ENCODE measurements around the gene C4orf50. TPM values are rescaled to one million over a fixed set of nuclear protein-coding genes. Genes with fewer than 3 reads are reported as not detected.

Gene C4orf50
- total RNA-seq, 1 donor = not detected

- TF ChIP-seq, protein P1, sequence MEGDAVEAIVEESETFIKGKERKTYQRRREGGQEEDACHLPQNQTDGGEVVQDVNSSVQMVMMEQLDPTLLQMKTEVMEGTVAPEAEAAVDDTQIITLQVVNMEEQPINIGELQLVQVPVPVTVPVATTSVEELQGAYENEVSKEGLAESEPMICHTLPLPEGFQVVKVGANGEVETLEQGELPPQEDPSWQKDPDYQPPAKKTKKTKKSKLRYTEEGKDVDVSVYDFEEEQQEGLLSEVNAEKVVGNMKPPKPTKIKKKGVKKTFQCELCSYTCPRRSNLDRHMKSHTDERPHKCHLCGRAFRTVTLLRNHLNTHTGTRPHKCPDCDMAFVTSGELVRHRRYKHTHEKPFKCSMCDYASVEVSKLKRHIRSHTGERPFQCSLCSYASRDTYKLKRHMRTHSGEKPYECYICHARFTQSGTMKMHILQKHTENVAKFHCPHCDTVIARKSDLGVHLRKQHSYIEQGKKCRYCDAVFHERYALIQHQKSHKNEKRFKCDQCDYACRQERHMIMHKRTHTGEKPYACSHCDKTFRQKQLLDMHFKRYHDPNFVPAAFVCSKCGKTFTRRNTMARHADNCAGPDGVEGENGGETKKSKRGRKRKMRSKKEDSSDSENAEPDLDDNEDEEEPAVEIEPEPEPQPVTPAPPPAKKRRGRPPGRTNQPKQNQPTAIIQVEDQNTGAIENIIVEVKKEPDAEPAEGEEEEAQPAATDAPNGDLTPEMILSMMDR (IDR thresholded peaks at IDR 0.05; ENCODE audit: insufficient read depth, low read length) = no peak
- DNase-seq (ENCODE audit: low read depth) = no peak
- H3K4me3 ChIP-seq (ENCODE audit: low read depth, low read length) = no peak overlapping the region
Measured at GRCh38 chr4:6033381-6033780, 15.2 kb upstream of the C4orf50 start.

- no peak overlapping the region for H3K4me3 ChIP-seq (ENCODE audit: low read depth, low read length)
- TF ChIP-seq, protein P1 (IDR thresholded peaks at IDR 0.05; ENCODE audit: insufficient read depth, low read length) = no peak
- DNase-seq (ENCODE audit: low read depth) = peak; percentile 3
Measured at GRCh38 chr4:6032249-6033244, 14.3 kb upstream of the C4orf50 start.

DNA sequence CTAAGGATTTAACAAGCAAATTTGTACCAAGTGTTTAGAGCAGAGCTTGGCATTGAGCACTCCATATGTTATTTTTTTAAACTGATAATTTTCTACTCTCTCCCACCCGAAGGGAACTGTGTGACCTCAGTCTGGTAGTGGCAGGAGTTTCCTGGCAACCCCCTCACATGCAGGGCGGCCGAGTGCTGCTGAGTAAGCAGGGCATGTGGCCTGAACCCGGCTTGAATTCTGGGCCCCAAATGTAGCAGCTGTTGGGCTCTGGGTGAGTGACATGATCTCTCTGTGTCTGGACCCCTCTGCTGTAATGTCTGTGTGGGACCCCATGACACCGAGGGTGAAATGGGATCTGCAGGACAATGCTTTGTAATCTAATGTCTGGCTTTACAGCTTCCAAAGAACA is 13.6 kb upstream of the C4orf50 start:
- no peak overlapping the region for H3K4me3 ChIP-seq (ENCODE audit: low read depth, low read length)
- DNase-seq (ENCODE audit: low read depth) = no peak
- TF ChIP-seq, protein P1 (IDR thresholded peaks at IDR 0.05; ENCODE audit: insufficient read depth, low read length) = no peak

- H3K4me3 ChIP-seq (ENCODE audit: low read depth, low read length) = no peak overlapping the region
- no peak for DNase-seq (ENCODE audit: low read depth)
- TF ChIP-seq, protein P1 (IDR thresholded peaks at IDR 0.05; ENCODE audit: insufficient read depth, low read length) = no peak
Measured at GRCh38 chr4:6030679-6031078, 12.4 kb upstream of the C4orf50 start.

DNA sequence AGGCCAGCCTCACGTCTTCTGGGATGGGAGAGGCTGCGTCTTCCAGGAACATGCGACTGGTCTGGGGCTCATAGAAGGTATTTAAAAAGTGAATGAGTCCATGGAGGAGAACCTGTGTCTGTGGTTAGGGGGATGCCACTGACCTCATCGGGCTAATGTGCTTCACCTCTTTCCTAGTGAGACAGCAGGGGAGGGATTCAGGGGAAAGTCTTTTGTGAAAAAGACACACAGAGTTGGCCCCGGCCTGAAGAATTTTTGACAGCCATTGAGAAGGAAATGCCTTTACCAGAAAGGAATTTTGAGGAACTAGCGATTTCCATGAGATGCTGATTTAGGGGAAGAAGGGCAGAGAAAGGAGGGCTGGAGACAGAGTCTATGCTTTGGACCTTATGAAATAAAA is 11.0 kb upstream of the C4orf50 start:
- no peak for DNase-seq (ENCODE audit: low read depth)
- TF ChIP-seq, protein P1 (IDR thresholded peaks at IDR 0.05; ENCODE audit: insufficient read depth, low read length) = no peak
- no peak overlapping the region for H3K4me3 ChIP-seq (ENCODE audit: low read depth, low read length)

DNA sequence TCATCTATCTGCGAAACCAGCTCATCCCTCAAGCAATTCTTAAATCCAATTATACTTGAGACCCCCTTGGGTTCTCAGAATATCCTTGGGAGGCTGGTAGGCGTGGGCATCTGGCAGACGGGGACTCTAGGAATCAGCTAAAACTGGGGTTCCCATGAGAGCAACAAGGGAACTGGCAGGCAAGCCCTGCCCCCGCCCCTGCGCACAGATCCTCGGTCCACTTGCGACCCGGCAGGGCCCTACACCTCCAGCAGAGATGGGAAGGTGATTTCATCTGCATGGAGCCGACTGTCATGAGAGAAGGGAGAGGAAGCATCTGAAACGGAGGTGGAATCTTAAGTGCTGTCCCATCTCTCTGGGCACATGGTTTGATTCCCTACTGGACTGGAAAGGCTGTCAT is 9.9 kb upstream of the C4orf50 start:
- no peak for DNase-seq (ENCODE audit: low read depth)
- TF ChIP-seq, protein P1 (IDR thresholded peaks at IDR 0.05; ENCODE audit: insufficient read depth, low read length) = no peak

More for the DNA sequence above, 9.9 kb upstream of the C4orf50 start:
- no peak overlapping the region for H3K4me3 ChIP-seq (ENCODE audit: low read depth, low read length)
